NCI-H1092 treated with DMSO at 0.1 percent for 48 hours (cell line): Measurements from ENCODE around the gene C15orf39.
"Not testable (repeated sequence)": the region's sequence is repeated elsewhere in the genome, so short reads cannot be mapped to it uniquely, and the experiment has no call there.

ENCODE experiments used
- DNase-seq: peaks from one replicate; lab custom pipeline; 2025; lab: John Stamatoyannopoulos, UW

C15orf39 gene

DNA sequence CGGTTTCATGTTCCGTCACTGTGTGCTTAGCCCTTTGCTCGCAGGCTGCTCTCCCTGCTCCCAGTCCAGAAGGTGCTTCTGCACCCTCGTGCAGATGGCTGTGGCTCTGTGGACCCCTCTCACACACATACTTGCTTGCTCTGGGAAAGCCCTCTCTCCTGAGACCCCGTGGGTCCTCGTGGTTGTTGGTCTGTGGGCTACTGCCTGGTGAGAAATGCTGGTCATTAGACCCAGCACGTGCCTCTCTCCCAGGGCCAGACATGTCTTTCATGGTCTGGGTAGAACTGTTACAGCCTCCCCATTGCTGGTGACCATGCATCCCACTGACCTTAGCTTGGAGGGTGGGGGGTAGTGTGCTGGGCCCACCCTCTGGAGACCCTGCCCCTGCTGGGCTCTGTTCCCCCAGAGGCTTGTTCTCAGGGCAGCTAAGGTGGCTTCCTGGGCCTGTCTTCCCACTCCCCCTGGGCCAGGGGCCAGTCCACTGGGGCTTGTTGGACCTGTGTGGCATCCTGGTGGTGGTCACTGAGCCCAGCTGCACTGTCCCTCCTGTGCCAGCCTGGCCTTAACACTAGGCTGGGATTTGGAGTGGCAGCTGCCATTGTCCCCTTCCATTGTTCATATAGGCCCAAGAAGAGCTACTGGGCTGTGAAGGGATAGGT is 10.6 kb downstream of the C15orf39 start:
- DNase-seq: no peak

DNA sequence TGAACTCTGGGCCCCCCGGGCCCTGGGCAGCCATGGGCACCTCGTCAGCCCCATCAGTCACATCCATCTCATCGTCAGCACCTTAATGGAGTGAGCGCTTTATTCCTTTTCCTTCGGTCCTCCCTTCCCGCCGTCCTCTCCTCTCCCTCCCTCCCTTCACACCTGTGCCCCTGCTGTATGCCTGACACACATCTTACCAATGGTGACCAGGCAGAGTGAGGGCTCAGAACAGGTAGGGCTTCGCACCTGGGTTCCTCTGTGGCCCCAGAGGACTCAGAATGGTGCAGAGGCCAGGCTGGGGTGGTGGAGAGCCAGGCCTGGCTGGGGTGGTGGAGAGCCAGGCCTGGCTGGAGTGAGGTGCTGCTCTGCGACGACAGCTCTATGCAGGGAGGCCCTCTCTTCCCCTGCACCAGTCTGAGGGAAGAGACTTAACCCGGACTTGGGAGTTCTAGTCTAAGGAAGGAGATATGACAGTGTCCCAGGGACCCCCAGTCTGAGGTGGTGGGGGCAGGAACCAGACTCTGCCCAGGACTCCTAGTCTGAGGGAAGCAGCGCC is 11.6 kb downstream of the C15orf39 start:
- DNase-seq: no peak

GRCh38 chr15:75213768-75214221 is 12.1 kb downstream of the C15orf39 start:
- DNase-seq: no peak

DNA sequence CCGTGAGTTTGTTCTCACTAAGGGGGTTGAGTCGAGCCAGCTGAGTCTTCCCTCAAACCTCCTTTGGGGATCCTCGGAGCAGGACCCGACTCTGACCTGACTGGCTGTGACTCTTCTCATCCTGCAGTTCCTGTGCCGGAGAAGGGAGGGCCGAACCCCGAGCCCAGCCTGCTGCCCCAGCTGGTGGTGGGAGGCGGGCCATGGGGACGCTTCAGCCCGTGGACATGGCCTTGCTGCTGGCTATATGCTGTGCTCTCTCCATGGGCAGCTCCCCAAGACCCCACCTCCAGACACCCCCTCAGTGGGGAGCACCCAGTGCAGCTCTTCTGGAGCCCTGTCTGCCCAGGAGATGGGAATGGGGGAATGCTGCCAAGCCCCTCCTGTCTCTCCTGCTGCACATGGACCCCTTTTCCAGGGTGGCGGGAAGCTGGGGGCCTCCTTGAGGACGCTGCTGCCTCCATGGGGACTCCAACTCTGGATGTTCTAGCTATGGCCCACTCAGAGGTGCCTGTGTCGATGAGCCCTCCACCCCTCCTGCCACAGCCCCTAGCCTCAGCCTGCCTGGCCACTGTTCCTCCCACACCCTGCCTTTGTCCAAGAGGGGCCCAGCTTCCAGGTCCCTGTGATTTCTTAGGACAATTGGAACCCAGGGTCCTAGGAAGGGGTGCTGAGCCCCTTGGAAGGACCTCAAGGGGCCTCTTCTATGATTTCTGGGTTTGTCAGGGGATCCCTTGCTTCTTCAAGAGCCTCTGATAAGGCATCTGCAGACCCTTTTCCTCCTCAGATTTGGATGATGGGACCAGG is 12.8 kb downstream of the C15orf39 start:
- no peak for DNase-seq

- no peak for DNase-seq
Measured at GRCh38 chr15:75215107-75216004, 13.7 kb downstream of the C15orf39 start.

- DNase-seq: no peak
Measured at GRCh38 chr15:75217012-75217411, 15.3 kb downstream of the C15orf39 start.

DNA sequence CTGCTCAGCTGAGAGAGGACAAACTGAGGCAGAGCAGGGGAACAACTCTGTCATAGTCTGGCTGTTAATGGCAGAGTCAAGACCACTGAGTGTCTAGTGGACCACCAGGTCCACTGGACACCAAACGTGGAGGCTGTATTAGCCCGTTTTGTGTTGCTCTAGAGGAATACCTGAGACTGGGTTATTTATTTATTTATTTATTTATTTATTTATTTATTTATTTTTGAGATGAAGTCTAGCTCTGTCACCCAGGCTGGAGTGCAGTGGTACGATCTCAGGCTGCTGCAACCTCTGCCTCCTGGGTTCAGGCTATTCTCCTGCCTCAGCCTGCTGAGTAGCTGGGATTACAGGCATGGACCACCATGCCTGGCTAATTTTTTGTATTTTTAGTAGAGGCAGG is 15.9 kb downstream of the C15orf39 start:
- DNase-seq: not testable (repeated sequence)

DNA sequence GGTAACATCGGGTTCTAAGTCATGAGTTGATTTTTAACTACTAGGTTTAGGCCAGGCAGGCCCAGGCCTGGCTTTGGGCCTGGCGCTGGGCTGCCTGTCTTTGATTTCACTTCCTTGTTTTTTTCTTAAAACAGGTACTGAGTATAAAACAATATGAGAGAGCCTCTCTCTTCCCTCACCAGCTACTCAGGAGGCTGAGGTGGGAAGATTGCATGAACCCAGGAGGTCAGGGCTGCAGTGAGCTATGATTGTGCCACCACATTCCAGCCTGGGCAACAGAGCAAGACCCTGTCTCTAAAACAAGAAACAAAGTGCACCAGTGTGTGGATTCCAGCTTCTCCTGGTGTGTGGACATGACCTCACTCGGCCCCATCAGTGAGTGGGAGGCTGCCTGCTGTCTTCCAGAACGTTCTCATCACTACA is 17.8 kb downstream of the C15orf39 start:
- not testable (repeated sequence) for DNase-seq

GRCh38 chr15:75223688-75224087 is 22.0 kb downstream of the C15orf39 start:
- DNase-seq: no peak

DNA sequence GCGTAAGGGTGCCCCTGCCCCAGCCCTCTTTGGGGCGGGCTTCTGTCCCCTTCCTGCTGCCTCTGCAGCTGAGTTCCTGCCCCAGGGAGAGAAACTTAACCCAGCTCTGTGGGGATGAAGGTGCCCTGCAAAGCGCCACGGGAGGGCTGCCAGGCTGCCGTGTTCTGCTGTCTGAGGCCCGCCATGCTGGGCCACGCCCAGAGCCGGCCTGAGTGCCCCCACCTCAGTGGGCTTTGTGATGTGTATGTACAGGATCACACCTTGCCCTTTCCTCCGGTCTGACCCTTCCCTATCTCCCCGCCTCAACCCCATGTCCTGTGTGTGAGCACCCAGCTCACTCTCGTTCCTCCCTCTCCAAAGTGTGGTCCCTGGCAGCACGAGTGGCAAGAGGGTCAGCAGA is 22.6 kb downstream of the C15orf39 start:
- no peak for DNase-seq

GRCh38 chr15:75225102-75225836 is 23.6 kb downstream of the C15orf39 start:
- not testable (repeated sequence) for DNase-seq

DNA sequence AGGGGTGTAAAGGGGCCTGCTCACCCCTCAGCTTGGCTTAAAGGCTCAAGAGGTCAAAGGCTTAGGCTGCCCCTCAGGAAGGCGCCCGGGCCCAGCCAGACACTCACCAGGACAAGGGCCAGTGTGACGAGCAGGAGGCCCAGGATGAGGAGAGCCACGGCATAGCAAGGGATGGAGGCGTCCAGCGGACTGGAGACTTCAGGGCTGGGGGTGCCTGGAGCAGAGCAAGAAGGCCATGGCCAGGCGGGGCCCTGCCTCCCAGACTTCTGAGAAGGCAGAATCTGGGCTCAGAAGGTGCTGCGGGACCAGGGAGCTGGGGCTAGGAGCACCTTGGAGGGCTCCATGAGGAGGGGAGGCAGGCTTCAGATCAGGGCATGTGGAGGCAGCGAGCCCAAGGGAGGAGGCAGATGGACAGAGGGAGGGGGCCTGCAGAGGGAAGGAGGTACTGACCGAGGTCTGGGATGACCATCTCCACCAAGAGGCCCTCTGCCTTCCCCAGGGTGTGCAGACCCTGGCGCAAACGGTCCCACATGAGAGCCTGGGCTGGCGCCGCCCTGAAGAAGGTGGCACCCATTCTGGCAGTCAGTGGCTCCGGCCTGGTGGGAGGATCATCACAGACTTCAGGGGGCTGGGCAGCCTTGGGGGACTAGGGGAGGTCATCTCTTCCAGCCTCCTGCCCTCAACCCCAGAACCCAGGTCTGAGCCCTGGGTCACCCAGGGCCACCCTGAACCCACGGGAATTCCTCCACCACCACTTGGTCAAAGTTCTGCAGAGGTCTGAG is 24.5 kb downstream of the C15orf39 start:
- no peak for DNase-seq

DNA sequence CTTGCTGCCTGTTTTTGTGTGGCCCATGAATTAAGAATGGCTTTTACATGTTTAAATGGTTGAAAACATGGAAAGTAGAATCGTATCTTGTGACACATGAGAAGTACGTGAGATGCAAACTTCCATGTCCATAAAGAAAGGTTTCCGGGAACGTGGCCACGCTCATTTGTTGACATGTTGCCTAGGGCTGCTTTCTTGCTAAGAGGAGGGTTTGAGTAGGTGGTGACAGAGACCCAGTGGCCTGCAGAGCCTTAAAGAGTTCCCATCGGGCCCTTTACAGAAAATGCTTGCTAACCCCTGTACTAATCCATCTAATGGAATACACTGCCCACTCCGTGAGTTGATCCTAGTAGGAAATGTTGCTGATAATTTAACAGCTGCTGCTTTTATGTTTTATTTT is 25.4 kb downstream of the C15orf39 start:
- not testable (repeated sequence) for DNase-seq

DNA sequence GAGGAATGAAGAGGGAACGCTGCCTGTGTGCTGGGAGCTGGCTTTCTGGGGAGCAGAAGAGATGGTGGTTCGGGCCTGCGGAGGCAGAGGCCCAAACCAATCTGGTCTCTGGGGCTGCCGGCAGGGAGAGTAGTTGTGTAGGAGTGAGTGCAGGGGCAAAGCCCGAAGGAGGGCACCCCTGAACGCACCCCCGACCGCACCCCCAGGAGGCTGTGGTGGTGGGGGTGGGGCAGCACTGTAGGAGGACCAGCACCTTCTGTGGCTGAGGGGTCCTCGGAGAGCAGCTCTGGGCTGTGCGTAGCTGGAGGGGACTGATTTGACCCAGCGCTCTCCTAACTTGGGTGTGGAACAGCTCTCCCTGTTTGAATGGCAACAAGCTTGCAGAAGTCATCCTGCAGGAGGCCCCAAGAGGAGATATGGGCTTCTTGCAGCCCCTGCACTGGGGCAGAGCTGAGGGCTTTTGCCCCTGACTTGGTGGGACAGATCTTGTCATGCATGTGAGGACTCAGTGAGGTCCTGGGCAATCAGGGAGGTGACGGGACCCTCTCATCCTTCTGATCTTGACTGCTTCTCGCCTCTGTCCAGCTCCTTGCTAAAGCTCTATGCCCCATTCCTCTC is 26.1 kb downstream of the C15orf39 start:
- no peak for DNase-seq

DNA sequence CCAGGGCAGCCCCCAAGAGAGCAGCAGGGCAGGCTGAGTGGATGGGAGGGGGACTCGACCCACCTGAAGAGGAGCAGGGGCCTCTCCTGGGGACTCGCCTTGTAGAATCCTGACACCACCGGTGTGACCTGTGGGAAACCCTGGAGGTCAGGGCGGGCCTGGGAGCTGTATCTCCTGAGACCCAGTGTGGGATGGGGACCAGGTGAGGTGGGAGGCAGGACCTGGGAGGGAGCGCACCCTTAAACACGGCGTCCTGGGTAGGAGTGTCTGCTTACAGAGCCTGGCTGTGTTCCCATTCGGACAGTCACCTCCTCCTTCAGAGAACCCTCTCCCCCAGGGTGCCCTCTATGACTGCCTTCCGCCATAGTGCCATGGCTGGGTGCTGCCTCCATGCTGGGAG is 27.1 kb downstream of the C15orf39 start:
- DNase-seq: no peak

DNA sequence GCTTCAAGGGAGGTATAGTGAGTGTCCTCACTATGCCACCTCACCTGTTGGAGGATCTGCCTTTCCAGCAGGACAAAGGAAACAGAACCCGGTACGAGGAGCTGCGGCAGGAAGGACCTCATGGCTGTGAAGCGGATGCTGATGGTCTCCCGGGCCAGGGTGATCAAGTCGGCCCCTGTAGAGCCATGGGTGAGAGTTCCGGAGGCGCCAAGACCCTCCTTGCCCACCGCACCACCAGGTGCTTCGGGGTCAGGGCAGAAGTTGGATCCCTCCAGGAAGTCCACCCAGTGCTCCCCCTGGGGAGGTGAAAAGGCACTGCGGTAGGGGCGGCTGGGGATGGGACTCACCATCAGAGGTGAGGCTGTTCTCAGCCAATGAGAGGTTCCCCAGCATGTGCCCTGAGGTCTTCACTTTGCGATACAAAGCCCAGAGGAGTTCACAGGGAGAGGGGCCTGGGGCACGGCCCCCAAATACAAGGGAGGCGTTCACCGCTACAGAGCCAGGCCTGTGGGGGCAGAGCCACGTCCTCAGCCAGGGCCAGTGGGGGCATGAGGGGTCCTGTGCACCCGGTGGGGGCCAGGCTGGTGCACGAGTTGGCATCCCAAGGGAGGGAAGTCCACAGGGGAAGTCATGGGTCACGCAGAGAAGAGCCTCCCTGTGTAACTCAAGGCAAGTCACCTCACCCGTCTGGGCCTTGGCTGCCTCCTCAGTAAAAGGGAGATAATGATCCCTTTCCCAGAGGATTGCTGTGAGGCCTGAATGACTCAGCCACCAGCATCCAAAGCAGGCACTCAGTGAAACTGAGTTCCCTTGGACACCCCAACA is 27.7 kb downstream of the C15orf39 start:
- DNase-seq: no peak

DNA sequence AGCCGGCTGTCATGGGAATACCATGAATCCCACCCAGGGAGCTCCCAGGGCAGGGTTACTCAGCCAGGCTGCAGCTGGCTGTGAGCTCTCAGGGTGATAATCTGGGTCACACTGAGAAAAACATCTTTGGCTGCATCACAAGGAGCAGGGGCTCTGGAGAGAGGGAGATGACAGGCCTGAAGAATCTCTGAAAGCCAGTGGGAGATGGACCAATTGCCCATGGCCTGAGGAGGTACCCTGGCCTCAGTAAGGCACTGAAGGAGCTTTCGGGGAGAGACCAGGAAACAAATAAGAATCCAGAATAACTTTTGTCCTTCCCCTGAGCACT is 28.3 kb downstream of the C15orf39 start:
- no peak for DNase-seq

- no peak for DNase-seq
Measured at GRCh38 chr15:75230551-75231371, 29.1 kb downstream of the C15orf39 start.
